ENCODE data around the gene OTULIN.

- TF ChIP-seq, protein P1, sequence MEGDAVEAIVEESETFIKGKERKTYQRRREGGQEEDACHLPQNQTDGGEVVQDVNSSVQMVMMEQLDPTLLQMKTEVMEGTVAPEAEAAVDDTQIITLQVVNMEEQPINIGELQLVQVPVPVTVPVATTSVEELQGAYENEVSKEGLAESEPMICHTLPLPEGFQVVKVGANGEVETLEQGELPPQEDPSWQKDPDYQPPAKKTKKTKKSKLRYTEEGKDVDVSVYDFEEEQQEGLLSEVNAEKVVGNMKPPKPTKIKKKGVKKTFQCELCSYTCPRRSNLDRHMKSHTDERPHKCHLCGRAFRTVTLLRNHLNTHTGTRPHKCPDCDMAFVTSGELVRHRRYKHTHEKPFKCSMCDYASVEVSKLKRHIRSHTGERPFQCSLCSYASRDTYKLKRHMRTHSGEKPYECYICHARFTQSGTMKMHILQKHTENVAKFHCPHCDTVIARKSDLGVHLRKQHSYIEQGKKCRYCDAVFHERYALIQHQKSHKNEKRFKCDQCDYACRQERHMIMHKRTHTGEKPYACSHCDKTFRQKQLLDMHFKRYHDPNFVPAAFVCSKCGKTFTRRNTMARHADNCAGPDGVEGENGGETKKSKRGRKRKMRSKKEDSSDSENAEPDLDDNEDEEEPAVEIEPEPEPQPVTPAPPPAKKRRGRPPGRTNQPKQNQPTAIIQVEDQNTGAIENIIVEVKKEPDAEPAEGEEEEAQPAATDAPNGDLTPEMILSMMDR (IDR thresholded peaks at IDR 0.05; ENCODE audit: borderline replicate concordance, extremely low read depth, low read length, poor library complexity, severe bottlenecking): no peak
- TF ChIP-seq EZH2 (IDR thresholded peaks at IDR 0.05; ENCODE audit: borderline replicate concordance, low read depth, low read length, severe bottlenecking): no peak
These were observed 3.7 kb downstream of the OTULIN start for GRCh38 chr5:14668181-14668591.

Data from DND-41 (cell line).